Measurements from ENCODE around the gene FKBP11.
"Not testable (repeated sequence)": the region's sequence is repeated elsewhere in the genome, so short reads cannot be mapped to it uniquely, and the experiment has no call there.

DNA sequence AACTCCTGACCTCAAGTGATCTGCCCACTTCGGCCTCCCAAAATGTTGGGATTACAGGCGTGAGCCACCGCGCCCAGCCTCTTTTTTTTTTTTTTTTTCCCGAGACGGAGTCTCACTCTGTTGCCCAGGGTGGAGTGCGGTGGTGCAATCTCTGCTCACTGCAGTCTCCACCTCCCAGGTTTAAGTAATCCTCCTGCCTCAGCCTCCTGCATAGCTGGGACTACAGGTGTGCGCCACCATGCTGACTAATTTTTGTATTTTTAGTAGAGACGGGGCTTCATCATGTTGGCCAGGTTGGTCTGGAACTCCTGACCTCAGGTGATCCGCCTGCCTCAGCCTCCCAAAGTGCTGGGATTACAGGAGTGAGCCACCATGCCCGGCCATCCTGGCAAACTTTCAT, 15.6 kb downstream of the FKBP11 start:
- TF ChIP-seq EZH2 (IDR thresholded peaks at IDR 0.05; ENCODE audit: low read depth): not testable (repeated sequence)
- TF ChIP-seq, protein P1, sequence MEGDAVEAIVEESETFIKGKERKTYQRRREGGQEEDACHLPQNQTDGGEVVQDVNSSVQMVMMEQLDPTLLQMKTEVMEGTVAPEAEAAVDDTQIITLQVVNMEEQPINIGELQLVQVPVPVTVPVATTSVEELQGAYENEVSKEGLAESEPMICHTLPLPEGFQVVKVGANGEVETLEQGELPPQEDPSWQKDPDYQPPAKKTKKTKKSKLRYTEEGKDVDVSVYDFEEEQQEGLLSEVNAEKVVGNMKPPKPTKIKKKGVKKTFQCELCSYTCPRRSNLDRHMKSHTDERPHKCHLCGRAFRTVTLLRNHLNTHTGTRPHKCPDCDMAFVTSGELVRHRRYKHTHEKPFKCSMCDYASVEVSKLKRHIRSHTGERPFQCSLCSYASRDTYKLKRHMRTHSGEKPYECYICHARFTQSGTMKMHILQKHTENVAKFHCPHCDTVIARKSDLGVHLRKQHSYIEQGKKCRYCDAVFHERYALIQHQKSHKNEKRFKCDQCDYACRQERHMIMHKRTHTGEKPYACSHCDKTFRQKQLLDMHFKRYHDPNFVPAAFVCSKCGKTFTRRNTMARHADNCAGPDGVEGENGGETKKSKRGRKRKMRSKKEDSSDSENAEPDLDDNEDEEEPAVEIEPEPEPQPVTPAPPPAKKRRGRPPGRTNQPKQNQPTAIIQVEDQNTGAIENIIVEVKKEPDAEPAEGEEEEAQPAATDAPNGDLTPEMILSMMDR (conservative IDR thresholded peaks at IDR 0.05): not testable (repeated sequence)

Measured in PC-9 (cell line).